Measurements from ENCODE around the gene PTPRE.

PTPRE gene

DNA sequence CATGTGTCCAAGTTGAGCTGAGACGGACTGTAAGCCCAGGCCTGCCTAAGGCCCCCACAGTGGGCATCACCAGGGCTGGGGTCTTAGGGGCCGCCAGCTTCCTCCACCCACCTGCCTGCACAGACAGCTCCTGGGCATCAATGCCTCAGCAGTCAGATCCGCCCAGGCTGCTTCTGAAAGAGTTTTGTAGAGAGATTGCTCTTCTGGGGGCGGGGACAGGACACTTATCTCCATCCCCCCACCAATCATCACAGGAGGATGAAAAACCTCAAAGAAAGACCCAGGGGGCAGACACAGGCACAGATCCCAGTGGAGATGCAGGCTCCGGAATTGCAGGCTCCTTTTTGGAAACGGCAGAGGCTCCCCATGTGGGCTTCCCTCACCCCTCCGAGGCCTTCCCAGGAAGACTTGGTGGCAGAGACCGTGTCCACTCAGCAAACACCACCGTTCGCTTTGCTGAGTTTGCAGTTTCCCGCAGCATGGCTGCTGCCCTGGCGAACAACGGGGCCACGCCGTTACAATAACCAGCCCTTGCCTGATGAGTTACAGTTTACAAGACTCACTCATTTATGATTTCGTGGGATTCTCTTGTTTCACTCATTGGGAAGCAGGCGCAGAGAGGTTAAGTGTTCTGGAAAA lies 122.9 kb downstream of the PTPRE start:
- no peak for DNase-seq

DNA sequence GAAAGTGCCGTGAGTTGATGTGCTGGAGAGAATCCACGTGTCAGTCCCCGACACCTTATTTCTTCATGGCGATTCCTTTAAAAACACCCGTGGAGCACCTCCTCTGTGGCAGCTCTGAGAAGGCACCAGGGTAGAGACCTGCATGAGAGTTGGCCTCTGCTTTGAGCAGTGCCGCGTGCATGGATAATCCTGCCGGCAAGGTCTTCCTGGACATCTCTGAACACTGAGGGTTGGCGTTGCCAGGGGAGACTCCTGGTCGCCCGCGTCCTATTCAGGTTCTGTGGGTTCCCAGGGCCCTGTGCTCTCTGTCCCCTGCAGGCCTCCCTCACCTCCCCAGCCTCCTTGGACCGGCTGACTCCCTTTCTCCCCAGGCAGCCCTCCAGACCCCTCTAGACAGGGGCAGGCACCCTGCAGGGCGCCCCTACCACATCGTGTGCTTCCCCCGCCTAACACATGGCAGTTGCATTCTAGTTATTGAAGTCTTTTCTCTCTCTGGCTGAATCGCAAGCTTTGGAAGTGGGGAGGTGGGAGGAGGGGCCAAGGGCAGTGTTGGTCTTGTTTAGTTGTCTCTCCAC lies 123.7 kb downstream of the PTPRE start:
- DNase-seq: no peak

- no peak for DNase-seq
Observed at GRCh38 chr10:128031216-128031615, 124.3 kb downstream of the PTPRE start.

GRCh38 chr10:128032466-128032865 lies 125.6 kb downstream of the PTPRE start:
- DNase-seq: no peak

DNA sequence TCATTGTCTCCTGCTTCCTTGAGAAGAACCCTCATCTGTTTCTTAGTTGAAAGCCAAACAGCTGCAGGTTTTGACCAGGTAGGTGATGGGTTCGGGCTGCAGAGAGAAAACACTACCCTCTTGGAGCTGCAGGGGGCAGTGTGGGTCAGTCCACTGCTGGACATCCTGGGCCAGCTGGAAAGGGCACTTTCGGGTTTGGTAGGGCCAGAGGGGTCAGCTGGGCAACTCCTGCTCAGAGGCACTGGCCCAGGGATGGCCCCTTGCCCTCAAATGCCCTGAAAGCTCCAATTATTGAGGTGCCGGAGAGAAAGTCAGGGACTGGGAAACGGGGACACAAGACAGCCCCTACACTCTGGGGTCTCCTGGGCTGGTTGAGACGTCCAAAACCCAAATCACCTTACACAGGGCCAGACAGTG lies 128.7 kb downstream of the PTPRE start:
- no peak for DNase-seq

- no peak for DNase-seq
Observed at GRCh38 chr10:128036011-128036615, 129.2 kb downstream of the PTPRE start.

GRCh38 chr10:128036746-128037543 lies 130.0 kb downstream of the PTPRE start:
- no peak for DNase-seq

DNA sequence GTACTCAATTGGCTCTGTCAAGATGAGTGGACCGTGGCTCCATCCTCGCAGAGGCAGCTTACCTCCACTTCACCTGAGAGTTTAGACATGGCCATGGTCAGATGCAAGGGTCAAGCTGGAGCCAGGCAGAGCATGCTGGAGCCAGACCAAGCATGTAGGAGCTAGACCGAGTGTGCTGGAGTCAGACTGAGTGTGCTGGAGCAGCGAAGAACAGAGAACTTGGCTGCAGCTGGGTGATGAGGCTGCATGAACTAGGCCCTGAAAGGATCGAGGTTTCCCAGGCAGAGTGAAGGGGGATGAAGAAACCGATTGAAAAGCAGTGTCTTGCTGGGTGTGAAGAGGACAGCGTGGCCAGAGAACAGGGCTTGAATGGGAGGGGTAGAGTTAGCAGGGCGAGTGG lies 133.2 kb downstream of the PTPRE start:
- DNase-seq: no peak

DNA sequence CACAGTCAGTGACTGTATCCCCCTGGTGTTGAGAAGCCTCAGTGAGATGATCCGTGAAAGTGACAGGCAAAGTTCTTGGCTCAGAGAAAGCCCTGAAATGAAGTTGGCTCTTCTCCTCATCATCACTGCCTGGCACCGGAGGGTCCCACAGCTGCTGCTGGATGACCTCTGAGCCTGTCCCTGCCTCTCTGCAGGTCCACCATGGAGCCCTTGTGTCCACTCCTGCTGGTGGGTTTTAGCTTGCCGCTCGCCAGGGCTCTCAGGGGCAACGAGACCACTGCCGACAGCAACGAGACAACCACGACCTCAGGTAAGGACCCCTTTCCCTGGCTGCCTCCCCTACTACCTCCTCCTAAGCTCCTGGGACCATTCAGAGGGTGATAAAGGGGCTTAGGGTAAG lies 133.8 kb downstream of the PTPRE start:
- DNase-seq: no peak

GRCh38 chr10:128042131-128042610 lies 135.3 kb downstream of the PTPRE start:
- DNase-seq: no peak

DNA sequence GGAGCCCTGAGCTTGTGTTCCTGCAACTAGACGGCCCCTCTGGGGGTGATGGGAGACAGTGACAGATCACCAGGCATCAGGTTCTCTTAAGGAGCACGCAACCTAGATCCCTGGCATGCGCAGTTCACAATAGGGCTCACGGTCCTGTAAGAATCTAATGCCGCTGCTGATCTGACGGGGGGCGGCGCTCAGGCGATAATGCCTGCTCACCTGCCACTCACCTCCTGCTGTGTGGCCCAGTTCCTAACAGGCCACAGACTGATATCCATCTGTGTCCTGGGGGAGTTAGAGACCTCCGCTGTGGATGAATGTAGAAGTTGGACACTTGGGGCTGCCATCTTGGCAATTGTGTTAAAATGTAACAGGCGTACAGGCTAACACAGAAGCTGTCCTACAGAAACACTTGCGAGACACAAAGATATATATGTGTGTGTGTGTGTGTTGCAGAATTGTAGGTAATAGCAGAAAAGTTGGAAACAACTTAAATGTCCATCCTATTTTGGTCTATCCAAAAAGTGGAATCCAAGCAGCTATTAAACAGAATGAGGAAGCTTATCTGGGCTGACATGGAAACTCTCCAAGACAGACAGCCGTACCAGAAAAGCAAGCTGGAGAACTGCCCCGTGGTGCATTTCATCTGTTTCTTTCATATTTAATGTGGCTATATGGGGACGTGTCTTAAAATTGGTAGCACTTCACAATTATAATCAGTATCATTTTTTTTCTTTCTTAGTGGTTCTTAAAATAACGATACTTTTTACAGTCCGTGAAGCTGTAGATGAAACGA lies 136.5 kb downstream of the PTPRE start:
- DNase-seq: no peak

GRCh38 chr10:128044186-128044585 lies 137.3 kb downstream of the PTPRE start:
- DNase-seq: no peak

GRCh38 chr10:128044961-128045832 lies 138.3 kb downstream of the PTPRE start:
- no peak for DNase-seq

DNA sequence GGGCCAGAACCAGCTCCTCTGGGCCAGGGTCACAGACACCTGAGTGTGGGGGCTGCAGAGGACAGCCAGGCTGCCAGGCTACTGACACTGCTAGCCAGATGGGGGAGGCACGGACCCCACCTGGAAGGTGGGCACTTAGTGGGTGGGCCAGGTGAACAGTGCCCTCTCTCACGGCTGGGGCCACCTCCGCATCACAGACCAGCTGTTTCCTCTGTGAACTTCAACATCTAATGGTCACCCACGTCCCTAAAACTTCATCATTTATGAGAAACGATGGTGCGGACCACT lies 138.9 kb downstream of the PTPRE start:
- DNase-seq: no peak

DNA sequence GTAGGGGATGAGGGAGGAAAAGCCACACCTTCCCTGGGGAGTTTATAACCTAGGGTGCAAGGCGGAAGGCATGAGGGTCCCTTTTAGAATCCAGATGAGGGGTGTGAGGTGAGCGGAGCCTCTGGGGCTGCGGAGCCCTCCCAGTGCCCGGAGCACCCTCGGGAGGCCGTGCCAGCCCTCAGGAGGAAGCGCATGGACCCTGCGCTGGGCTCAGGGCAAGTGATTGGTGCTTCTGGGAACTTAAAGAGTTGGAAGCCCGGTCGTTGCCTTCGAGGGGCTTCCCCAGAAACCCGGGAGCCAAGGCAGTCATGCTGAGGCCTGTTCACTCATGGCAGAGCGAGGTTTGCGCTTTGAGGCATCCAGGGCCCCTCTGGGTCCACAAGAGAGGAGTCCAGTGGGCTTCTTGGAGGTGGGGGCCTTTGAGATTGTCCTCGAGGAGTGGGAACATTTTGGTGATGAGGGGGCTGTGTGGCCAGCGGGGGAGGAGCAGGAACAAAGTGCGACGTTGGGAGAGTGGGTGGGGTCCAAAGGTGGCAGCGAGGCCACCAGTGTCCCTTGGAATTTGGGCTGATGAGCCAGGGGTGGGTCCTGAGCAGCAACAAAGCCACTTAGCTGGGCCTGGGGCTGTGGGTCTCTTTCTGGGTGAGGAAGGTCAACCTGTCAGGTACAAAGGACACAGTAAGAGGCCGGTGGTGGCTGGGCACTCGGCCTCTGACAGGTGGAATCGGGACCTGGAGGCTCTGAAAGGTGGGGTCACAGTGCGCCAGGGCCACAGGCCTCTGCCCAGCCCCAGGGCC lies 139.5 kb downstream of the PTPRE start:
- DNase-seq: no peak

- DNase-seq: no peak
Observed at GRCh38 chr10:128046953-128047290, 140.0 kb downstream of the PTPRE start.

DNA sequence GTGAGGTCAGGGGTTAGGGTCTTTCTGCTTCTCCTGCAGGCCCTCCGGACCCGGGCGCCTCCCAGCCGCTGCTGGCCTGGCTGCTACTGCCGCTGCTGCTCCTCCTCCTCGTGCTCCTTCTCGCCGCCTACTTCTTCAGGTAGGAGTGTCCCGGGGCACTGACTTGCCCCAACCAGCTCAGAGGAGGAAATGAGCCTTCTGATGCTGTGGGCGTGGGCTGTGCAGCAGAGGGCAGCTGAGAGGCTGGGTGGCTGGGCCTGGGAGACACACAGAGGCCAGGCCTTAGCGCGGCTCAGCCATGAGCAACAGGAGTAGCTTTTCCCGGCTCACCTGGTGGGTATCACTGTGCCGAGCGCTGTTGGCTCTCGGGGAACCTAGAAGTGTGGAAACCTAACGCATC lies 140.4 kb downstream of the PTPRE start:
- no peak for DNase-seq

- no peak for DNase-seq
Observed at GRCh38 chr10:128047991-128048818, 141.3 kb downstream of the PTPRE start.

DNA sequence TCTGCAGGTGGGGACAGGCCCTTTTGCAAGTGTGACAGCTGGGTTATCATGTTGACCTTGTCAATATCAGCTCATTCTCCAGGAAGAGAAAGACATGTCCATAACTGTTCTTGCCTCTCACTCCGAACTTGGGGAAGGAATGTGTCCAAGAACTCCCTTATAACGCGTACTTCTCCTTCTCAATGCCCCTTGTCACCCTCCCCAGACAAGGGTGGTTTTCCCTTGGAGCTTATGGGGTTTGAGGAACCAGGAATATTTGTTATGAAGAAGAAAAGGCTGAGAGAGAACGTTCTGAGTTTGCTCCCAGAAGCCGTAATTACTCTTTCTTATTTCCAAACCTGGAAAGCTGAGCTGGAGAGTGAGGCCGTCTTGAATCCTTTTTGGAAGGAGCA lies 141.9 kb downstream of the PTPRE start:
- no peak for DNase-seq
